Omental fat pad (tissue), 4 donors: Measurements from ENCODE around the gene HDAC8. TPM values are rescaled to one million over a fixed set of nuclear protein-coding genes. Genes with fewer than 3 reads are reported as not detected.
"Not testable (repeated sequence)": the region's sequence is repeated elsewhere in the genome, so short reads cannot be mapped to it uniquely, and the experiment has no call there.

Experiments used
- ATAC-seq: fragments of 150-250 bp; one replicate; pipeline ENCODE4 v1.9.1; 2016; ENCODE audit warnings: mild to moderate bottlenecking, moderate library complexity; ENCODE audit not compliant: low FRiP score
- DNase-seq: peaks from one replicate; pipeline ENCODE4 v3.0.0-alpha.2; 2019; ENCODE audit warnings: low spot score
- total RNA-seq, 4 donors: library from RNA; depleted of rRNA; stranded (reverse); fragments of >200 nt; gene quantifications; one replicate each; pipeline ENCODE4 v1.1.0, GENCODE V29; 2016
- TF ChIP-seq, protein P1 (sequence below), 3 donors: fragments of 450-650 bp; IDR thresholded peaks; one replicate each; pipeline ENCODE4 v1.5.1; 2016 to 2017; ENCODE audit warnings: antibody characterized with exemption in 3 of 3, mild to moderate bottlenecking in 3 of 3, moderate library complexity in 2 of 3

Gene HDAC8
- total RNA-seq, 4 donors from 2014 or later: 24.9 to 41.3 (median 30.5) TPM

GRCh38 chrX:72461766-72462165 lies 110.9 kb downstream of the HDAC8 start:
- DNase-seq (no peak), ATAC-seq (no peak)
- TF ChIP-seq, protein P1, sequence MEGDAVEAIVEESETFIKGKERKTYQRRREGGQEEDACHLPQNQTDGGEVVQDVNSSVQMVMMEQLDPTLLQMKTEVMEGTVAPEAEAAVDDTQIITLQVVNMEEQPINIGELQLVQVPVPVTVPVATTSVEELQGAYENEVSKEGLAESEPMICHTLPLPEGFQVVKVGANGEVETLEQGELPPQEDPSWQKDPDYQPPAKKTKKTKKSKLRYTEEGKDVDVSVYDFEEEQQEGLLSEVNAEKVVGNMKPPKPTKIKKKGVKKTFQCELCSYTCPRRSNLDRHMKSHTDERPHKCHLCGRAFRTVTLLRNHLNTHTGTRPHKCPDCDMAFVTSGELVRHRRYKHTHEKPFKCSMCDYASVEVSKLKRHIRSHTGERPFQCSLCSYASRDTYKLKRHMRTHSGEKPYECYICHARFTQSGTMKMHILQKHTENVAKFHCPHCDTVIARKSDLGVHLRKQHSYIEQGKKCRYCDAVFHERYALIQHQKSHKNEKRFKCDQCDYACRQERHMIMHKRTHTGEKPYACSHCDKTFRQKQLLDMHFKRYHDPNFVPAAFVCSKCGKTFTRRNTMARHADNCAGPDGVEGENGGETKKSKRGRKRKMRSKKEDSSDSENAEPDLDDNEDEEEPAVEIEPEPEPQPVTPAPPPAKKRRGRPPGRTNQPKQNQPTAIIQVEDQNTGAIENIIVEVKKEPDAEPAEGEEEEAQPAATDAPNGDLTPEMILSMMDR (IDR thresholded peaks at IDR 0.05): no peak

- ATAC-seq (no peak), DNase-seq (no peak)
- TF ChIP-seq, protein P1 (IDR thresholded peaks at IDR 0.05): no peak
Measured at GRCh38 chrX:72461288-72461687, 111.4 kb downstream of the HDAC8 start.

DNA sequence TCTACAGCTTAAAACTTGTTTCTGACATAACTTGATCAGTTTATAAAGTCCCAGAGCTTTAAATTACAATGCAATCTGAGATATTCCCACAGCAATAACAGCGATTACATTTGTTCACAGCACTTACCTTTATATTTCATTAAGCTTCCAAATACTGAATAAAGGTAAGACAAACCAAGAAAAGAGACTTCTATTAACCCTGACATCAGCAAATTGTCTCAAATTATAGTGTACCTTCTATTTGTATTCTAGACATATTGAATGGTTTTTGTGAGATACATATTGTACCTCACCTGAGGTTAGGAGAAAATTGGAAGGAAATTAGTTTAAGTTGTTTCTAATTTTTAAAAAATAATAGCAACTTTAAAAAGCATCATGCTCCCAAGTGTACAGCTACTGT lies 111.9 kb downstream of the HDAC8 start:
- no peak for ATAC-seq
- TF ChIP-seq, protein P1 (IDR thresholded peaks at IDR 0.05): no peak
- no peak for DNase-seq

DNA sequence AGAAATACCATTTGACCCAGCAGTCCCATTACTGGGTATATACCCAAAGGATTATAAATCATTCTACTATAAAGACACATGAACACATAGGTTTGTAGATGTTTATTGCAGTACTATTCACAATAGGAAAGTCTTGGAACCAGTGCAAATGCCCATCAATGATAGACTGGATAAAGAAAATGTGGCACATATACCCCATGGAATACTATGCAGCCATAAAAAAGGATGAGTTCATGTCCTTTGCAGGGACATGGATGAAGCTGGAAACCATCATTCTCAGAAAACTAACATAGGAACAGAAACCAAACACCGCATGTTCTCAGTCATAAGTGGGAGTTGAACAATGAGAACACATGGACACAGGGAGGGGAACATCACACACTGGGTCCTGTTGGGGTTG lies 123.6 kb downstream of the HDAC8 start:
- not testable (repeated sequence) for DNase-seq

GRCh38 chrX:72440764-72441163 lies 131.9 kb downstream of the HDAC8 start:
- not testable (repeated sequence) for DNase-seq, ATAC-seq

More for the DNA sequence above, 123.6 kb downstream of the HDAC8 start:
- ATAC-seq: not testable (repeated sequence)

- DNase-seq (no peak), ATAC-seq (no peak)
- TF ChIP-seq, protein P1 (IDR thresholded peaks at IDR 0.05): no peak
Measured at GRCh38 chrX:72436010-72436409, 136.6 kb downstream of the HDAC8 start.

DNA sequence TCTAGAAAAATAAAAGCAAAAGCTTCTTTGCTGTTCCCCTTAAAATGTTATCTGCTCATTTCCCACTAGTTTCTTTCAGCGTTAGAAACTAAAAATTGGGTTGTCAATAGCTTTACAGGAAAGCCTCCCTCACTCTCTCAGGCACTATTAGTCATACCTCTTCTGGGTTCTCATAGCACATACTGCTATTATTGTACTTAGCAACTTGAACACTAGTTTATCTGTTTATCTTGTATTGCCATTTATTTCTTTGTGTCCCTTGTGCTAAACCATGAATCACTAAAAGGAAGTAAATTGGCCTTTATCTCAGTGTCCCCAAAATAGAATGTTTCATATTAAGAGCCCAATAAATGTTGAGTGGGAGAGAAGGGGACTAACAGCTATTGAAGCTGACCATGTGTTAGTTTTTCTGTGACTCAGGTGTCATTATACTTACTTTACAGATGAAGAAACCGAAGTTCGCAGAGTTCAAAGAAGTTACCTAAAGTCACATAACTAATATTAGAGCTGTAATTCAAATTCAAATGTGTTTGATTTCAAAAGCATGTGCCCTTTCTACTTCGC lies 142.2 kb downstream of the HDAC8 start:
- TF ChIP-seq, protein P1 (IDR thresholded peaks at IDR 0.05): no peak
- no peak for ATAC-seq
- no peak for DNase-seq

DNA sequence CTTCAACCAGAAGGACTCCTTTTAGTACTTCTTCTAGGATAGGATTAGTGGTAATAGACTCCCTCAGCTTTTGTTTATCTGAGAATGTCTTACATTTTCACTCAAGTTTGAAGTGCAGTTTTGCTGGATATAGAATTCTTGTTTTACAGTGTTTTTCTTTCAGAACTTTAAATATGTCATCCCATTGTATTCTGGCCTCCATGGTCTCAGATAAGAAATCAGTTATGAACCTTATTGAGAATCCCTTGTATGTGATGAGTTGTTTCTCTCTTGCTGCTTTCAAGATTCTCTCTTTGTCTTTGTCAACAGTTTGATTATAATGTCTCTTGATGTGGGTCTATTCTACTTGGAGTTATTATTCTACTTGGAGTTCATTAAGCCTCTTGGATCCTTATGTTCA lies 150.8 kb downstream of the HDAC8 start:
- TF ChIP-seq, protein P1 (IDR thresholded peaks at IDR 0.05): no peak
- no peak for ATAC-seq
- DNase-seq: no peak
